Osteoblast (primary cell): Measurements from ENCODE around the gene INPP4B. TPM values are rescaled to one million over a fixed set of nuclear protein-coding genes. Genes with fewer than 3 reads are reported as not detected.

Source experiments
- DNase-seq: peaks from one replicate; pipeline ENCODE4 v3.0.0; 2011; ENCODE audit warnings: low spot score, mixed read lengths; ENCODE audit not compliant: insufficient read length; ENCODE audit errors: missing footprints
- H2AFZ ChIP-seq: 2 replicates; pipeline ENCODE4 v1.6.0; 2011; ENCODE audit warnings: mild to moderate bottlenecking, low read length
- H3K27ac ChIP-seq: 2 replicates; pipeline ENCODE4 v1.5.1; 2011; ENCODE audit warnings: mild to moderate bottlenecking, low read depth, low read length, moderate library complexity
- H3K27me3 ChIP-seq: 2 replicates; pipeline ENCODE4 v1.6.0; 2012; ENCODE audit warnings: mild to moderate bottlenecking, control low read depth, inconsistent platforms, low read length, moderate library complexity; ENCODE audit not compliant: insufficient read depth
- H3K36me3 ChIP-seq: 2 replicates; pipeline ENCODE4 v1.5.1; 2011; ENCODE audit warnings: mild to moderate bottlenecking, low read length, control low read depth, moderate library complexity; ENCODE audit not compliant: insufficient read depth
- H3K4me1 ChIP-seq: 2 replicates; pipeline ENCODE4 v1.5.1; 2011; ENCODE audit warnings: mild to moderate bottlenecking, low read length, control low read depth, moderate library complexity; ENCODE audit not compliant: insufficient read depth
- H3K4me2 ChIP-seq: 2 replicates; pipeline ENCODE4 v1.6.0; 2011; ENCODE audit warnings: mild to moderate bottlenecking, low read length; ENCODE audit not compliant: insufficient read depth
- H3K4me3 ChIP-seq: fragments of 200-600 bp; sonication (generic); 3 replicates; pipeline ENCODE4 v1.5.1; 2012; ENCODE audit warnings: mild to moderate bottlenecking, low read length, inconsistent platforms; ENCODE audit not compliant: insufficient read depth
- H3K79me2 ChIP-seq: 2 replicates; pipeline ENCODE4 v1.6.0; 2012; ENCODE audit warnings: mild to moderate bottlenecking, low read length, control low read depth, inconsistent platforms; ENCODE audit not compliant: insufficient read depth
- H3K9me3 ChIP-seq: 2 replicates; pipeline ENCODE4 v1.5.1; 2011; ENCODE audit warnings: low read depth, low read length, control low read depth
- H4K20me1 ChIP-seq: 2 replicates; pipeline ENCODE4 v1.6.0; 2012; ENCODE audit warnings: mild to moderate bottlenecking, low read length, control low read depth; ENCODE audit not compliant: insufficient read depth
- CTCF ChIP-seq: IDR thresholded peaks from 2 replicates; pipeline ENCODE4 v1.5.1; 2011; ENCODE audit warnings: mild to moderate bottlenecking, low read depth, low read length, moderate library complexity; ENCODE audit errors: extremely low read depth
- total RNA-seq: library from RNA; depleted of rRNA; stranded (reverse); fragments of >200 nt; gene quantifications from 2 replicates; pipeline ENCODE4 v1.2.3, GENCODE V29; 2012

The INPP4B gene
- total RNA-seq, 1 donor = 11.6 TPM

- Histone ChIP-seq H3K4me3 (no peak overlapping the region), H3K27me3 (no peaks in the 10 kb centered on the region), H3K4me2 (no peak overlapping the region), H3K36me3 (no peaks in the 10 kb centered on the region), H3K9me3 (no peaks in the 10 kb centered on the region), H3K27ac (no peak overlapping the region), H4K20me1 (no peaks in the 10 kb centered on the region), H3K4me1 (no peaks in the 10 kb centered on the region), H3K79me2 (no peaks in the 10 kb centered on the region), H2AFZ (no peak overlapping the region)
- TF ChIP-seq CTCF = no peak
- DNase-seq = no peak
Measured at GRCh38 chr4:142155347-142155746, 690.8 kb downstream of the INPP4B start.

GRCh38 chr4:142150483-142150882, 695.6 kb downstream of the INPP4B start:
- Histone ChIP-seq H3K27me3 (no peaks in the 10 kb centered on the region), H3K9me3 (no peaks in the 10 kb centered on the region), H3K79me2 (no peaks in the 10 kb centered on the region), H3K4me2 (no peak overlapping the region), H4K20me1 (no peaks in the 10 kb centered on the region), H2AFZ (no peak overlapping the region), H3K4me3 (no peak overlapping the region), H3K36me3 (no peaks in the 10 kb centered on the region), H3K27ac (no peak overlapping the region), H3K4me1 (no peaks in the 10 kb centered on the region)
- TF ChIP-seq CTCF = no peak
- no peak for DNase-seq

- Histone ChIP-seq H3K27ac (no peak overlapping the region), H3K79me2 (no peaks in the 10 kb centered on the region), H3K4me3 (no peak overlapping the region), H2AFZ (no peak overlapping the region), H3K36me3 (no peaks in the 10 kb centered on the region), H3K27me3 (no peaks in the 10 kb centered on the region), H4K20me1 (no peaks in the 10 kb centered on the region), H3K4me1 (no peaks in the 10 kb centered on the region), H3K9me3 (no peaks in the 10 kb centered on the region), H3K4me2 (no peak overlapping the region)
- TF ChIP-seq CTCF = no peak
- DNase-seq = no peak
Measured at GRCh38 chr4:142144813-142145212, 701.3 kb downstream of the INPP4B start.

- Histone ChIP-seq H3K4me3 (no peak overlapping the region), H3K4me1 (no peaks in the 10 kb centered on the region), H3K4me2 (no peak overlapping the region), H3K79me2 (no peaks in the 10 kb centered on the region), H2AFZ (no peak overlapping the region), H3K27ac (no peak overlapping the region), H3K9me3 (no peaks in the 10 kb centered on the region), H3K27me3 (no peaks in the 10 kb centered on the region), H4K20me1 (no peaks in the 10 kb centered on the region), H3K36me3 (no peaks in the 10 kb centered on the region)
- no peak for DNase-seq
- TF ChIP-seq CTCF = no peak
Measured at GRCh38 chr4:142142366-142143054, 703.6 kb downstream of the INPP4B start.
